IMR-90 (cell line): ENCODE results near the gene RPUSD1. TPM values are rescaled to one million over a fixed set of nuclear protein-coding genes. Genes with fewer than 3 reads are reported as not detected.

Source experiments
- ATAC-seq: fragments of 200-7000 bp; cut with Tn5 transposase; 2 replicates; pipeline ENCODE4 v1.9.1; 2020; ENCODE audit warnings: low read depth, mild to moderate bottlenecking, moderate library complexity
- BruUV-seq: library from RNA; stranded (reverse); fragments of 400-500 nt; replicated peaks from 2 replicates; lab custom pipeline; 2021; lab: Mats Ljungman, UMichigan
- CTCF ChIA-PET: fragments of 300-600 bp; formaldehyde crosslinking; extraction: SDS; loops from one replicate; lab custom pipeline; 2021; ENCODE audit warnings: antibody characterized with exemption; lab: Yijun Ruan, JAX
- POLR2A ChIA-PET: fragments of 300-600 bp; sonication (Branson Sonifier 250); formaldehyde crosslinking; loops from one replicate; lab custom pipeline; 2022; ENCODE audit warnings: antibody characterized with exemption; ENCODE audit not compliant: unreplicated experiment; lab: Charles Lee
- DNase-seq: peaks from one replicate; pipeline ENCODE4 v3.0.0; 2013
- H2AFZ ChIP-seq: replicated peaks from 2 replicates; pipeline ENCODE3; 2013; ENCODE audit warnings: low read length, mild to moderate bottlenecking; ENCODE audit not compliant: poor library complexity
- H2AK5ac ChIP-seq: 2 replicates; pipeline ENCODE4 v1.6.1; 2013; ENCODE audit warnings: low read depth, low read length, inconsistent platforms
- H2AK9ac ChIP-seq: replicated peaks from 2 replicates; pipeline ENCODE3; 2013; ENCODE audit warnings: mild to moderate bottlenecking, low read depth, low read length, moderate library complexity; ENCODE audit not compliant: poor library complexity
- H2BK120ac ChIP-seq: 2 replicates; pipeline ENCODE4 v1.6.1; 2013; ENCODE audit warnings: low read depth, low read length, inconsistent platforms
- H2BK15ac ChIP-seq: 3 replicates; pipeline ENCODE4 v1.6.1; 2013; ENCODE audit warnings: low read depth, low read length, inconsistent platforms
- H2BK20ac ChIP-seq: 2 replicates; pipeline ENCODE4 v1.6.1; 2013; ENCODE audit warnings: low read depth, mild to moderate bottlenecking, inconsistent platforms, low read length, moderate library complexity
- H2BK5ac ChIP-seq: 2 replicates; pipeline ENCODE4 v1.6.1; 2013; ENCODE audit warnings: mild to moderate bottlenecking, low read depth, low read length, inconsistent platforms; ENCODE audit not compliant: poor library complexity, severe bottlenecking
- H3K14ac ChIP-seq: replicated peaks from 2 replicates; pipeline ENCODE4 v1.6.1; 2013; ENCODE audit warnings: low read depth, low read length, inconsistent platforms
- H3K18ac ChIP-seq: 2 replicates; pipeline ENCODE4 v1.6.1; 2013; ENCODE audit warnings: low read depth, low read length, control low read depth
- H3K23ac ChIP-seq: 2 replicates; pipeline ENCODE4 v1.6.1; 2013; ENCODE audit warnings: low read depth, low read length, inconsistent platforms
- H3K27ac ChIP-seq: 2 replicates; pipeline ENCODE4 v1.5.1; 2013; ENCODE audit warnings: mild to moderate bottlenecking, control low read depth, low read length; ENCODE audit not compliant: insufficient read depth
- H3K27me3 ChIP-seq: 2 replicates; pipeline ENCODE4 v1.6.1; 2013; ENCODE audit warnings: low read length; ENCODE audit not compliant: control insufficient read depth, insufficient read depth
- H3K36me3 ChIP-seq: 2 replicates; pipeline ENCODE4 v1.6.1; 2013; ENCODE audit warnings: low read length, mixed read lengths; ENCODE audit not compliant: control insufficient read depth, insufficient read depth
- H3K4ac ChIP-seq: 2 replicates; pipeline ENCODE4 v1.6.1; 2013; ENCODE audit warnings: low read depth, low read length, inconsistent platforms
- H3K4me1 ChIP-seq: 2 replicates; pipeline ENCODE4 v1.6.1; 2013; ENCODE audit warnings: low read length, mixed read lengths; ENCODE audit not compliant: control insufficient read depth, insufficient read depth
- H3K4me2 ChIP-seq: 2 replicates; pipeline ENCODE4 v1.6.1; 2013; ENCODE audit warnings: low read depth, mild to moderate bottlenecking, control low read depth, low read length, moderate library complexity
- H3K4me3 ChIP-seq: 2 replicates; pipeline ENCODE4 v1.5.1; 2013; ENCODE audit warnings: low read depth, mild to moderate bottlenecking, control low read depth, low read length, moderate library complexity; ENCODE audit not compliant: insufficient read depth
- H3K56ac ChIP-seq: 2 replicates; pipeline ENCODE4 v1.6.1; 2013; ENCODE audit warnings: low read length, inconsistent platforms; ENCODE audit not compliant: insufficient read depth; ENCODE audit errors: extremely low read depth
- H3K79me1 ChIP-seq, 2 experiments: 2 replicates each; pipeline ENCODE4 v1.6.1; 2013; ENCODE audit warnings: low read length in 2 of 2, inconsistent platforms in 1 of 2, low read depth in 1 of 2
- H3K9ac ChIP-seq: 2 replicates; pipeline ENCODE4 v1.6.1; 2013; ENCODE audit warnings: low read depth, low read length, control low read depth
- H3K9me1 ChIP-seq: 2 replicates; pipeline ENCODE4 v1.6.1; 2013; ENCODE audit warnings: low read length, inconsistent platforms; ENCODE audit not compliant: insufficient read depth
- H3K9me3 ChIP-seq: 2 replicates; pipeline ENCODE4 v1.6.1; 2013; ENCODE audit warnings: low read length; ENCODE audit not compliant: control insufficient read depth, insufficient read depth
- H4K20me1 ChIP-seq: 2 replicates; pipeline ENCODE4 v1.6.1; 2013; ENCODE audit warnings: low read length, inconsistent platforms; ENCODE audit not compliant: insufficient read depth
- H4K5ac ChIP-seq: 2 replicates; pipeline ENCODE4 v1.6.1; 2013; ENCODE audit warnings: mild to moderate bottlenecking, low read depth, low read length, control low read depth
- H4K8ac ChIP-seq, 2 experiments: 2 replicates each; pipeline ENCODE4 v1.6.1; 2013; ENCODE audit warnings: low read depth in 2 of 2, low read length in 2 of 2, control low read depth in 1 of 2, inconsistent platforms in 1 of 2
- H4K91ac ChIP-seq: 2 replicates; pipeline ENCODE4 v1.6.1; 2013; ENCODE audit warnings: low read depth, low read length, inconsistent platforms; ENCODE audit not compliant: insufficient read depth
- BHLHE40 ChIP-seq: fragments of 150-350 bp; IDR thresholded peaks from 2 replicates; pipeline ENCODE4 v1.6.1; 2016; ENCODE audit warnings: mild to moderate bottlenecking, low read depth, low read length
- CHD1 ChIP-seq: IDR thresholded peaks from 2 replicates; pipeline ENCODE4 v1.6.1; 2012; ENCODE audit warnings: low read depth, low read length, improper control_type of control experiment
- CTCF ChIP-seq: conservative IDR thresholded peaks from 2 replicates; pipeline ENCODE4 v1.5.1; 2012; ENCODE audit warnings: mild to moderate bottlenecking, low read depth, low read length, improper control_type of control experiment
- ELK1 ChIP-seq: fragments of 150-350 bp; IDR thresholded peaks from 2 replicates; pipeline ENCODE4 v1.6.1; 2016; ENCODE audit warnings: low read depth, mild to moderate bottlenecking, low read length, moderate library complexity, borderline replicate concordance
- FOS ChIP-seq: fragments of 150-350 bp; IDR thresholded peaks from 2 replicates; pipeline ENCODE4 v1.6.1; 2016; ENCODE audit warnings: low read depth, low read length
- MAFK ChIP-seq: IDR thresholded peaks from 2 replicates; pipeline ENCODE4 v1.6.1; 2012; ENCODE audit warnings: low read depth, low read length, improper control_type of control experiment
- MAZ ChIP-seq: IDR thresholded peaks from 2 replicates; pipeline ENCODE4 v1.6.1; 2012; ENCODE audit warnings: low read depth, mild to moderate bottlenecking, low read length, improper control_type of control experiment, moderate library complexity, borderline replicate concordance
- MXI1 ChIP-seq: IDR thresholded peaks from 2 replicates; pipeline ENCODE4 v1.6.1; 2012; ENCODE audit warnings: low read depth, mild to moderate bottlenecking, low read length, moderate library complexity, borderline replicate concordance
- POLR2A ChIP-seq: IDR thresholded peaks from 2 replicates; pipeline ENCODE4 v1.6.1; 2012; ENCODE audit warnings: mild to moderate bottlenecking, low read depth, low read length
- RAD21 ChIP-seq: IDR thresholded peaks from 2 replicates; pipeline ENCODE4 v1.6.1; 2012; ENCODE audit warnings: low read length, improper control_type of control experiment
- RCOR1 ChIP-seq: IDR thresholded peaks from 2 replicates; pipeline ENCODE4 v1.6.1; 2012; ENCODE audit warnings: mild to moderate bottlenecking, low read length, improper control_type of control experiment; ENCODE audit not compliant: insufficient replicate concordance
- RFX5 ChIP-seq: IDR thresholded peaks from 2 replicates; pipeline ENCODE4 v1.8.0; 2012; ENCODE audit warnings: low read depth, mild to moderate bottlenecking, low read length, moderate library complexity
- SMC3 ChIP-seq: fragments of 150-350 bp; IDR thresholded peaks from 2 replicates; pipeline ENCODE4 v1.6.1; 2016; ENCODE audit warnings: low read depth, mild to moderate bottlenecking, antibody characterized with exemption, low read length, moderate library complexity
- WGBS, 2 experiments: methylation state at CpG; one replicate each; pipeline versions ENCODE4 v1.1.5 to v1.1.7; 2013; ENCODE audit warnings: missing lambda C conversion rate in 2 of 2; ENCODE audit not compliant: insufficient read length in 1 of 2; ENCODE audit errors: extremely low coverage in 2 of 2; 5-methylcytosine and 5-hydroxymethylcytosine counted together
- dilution Hi-C: fragments of 300-500 bp; cut with HindIII; formaldehyde crosslinking; loops from one replicate; pipeline ENCODE4 v1.14.3; 2018; ENCODE audit warnings: low sequenced_read_pairs; ENCODE audit not compliant: unreplicated experiment
- in situ Hi-C: fragments of 300-500 bp; cut with MboI; formaldehyde crosslinking; loops from 3 replicates; pipeline ENCODE4 v1.14.3; 2019; ENCODE audit warnings: low sequenced_read_pairs, inconsistent platforms, mixed read lengths
- intact Hi-C: fragments of 100-400 bp; cut with micrococcal nuclease; formaldehyde crosslinking; loops from 2 replicates; pipeline ENCODE4 v1.10.0; 2022
- polyA plus RNA-seq, 3 experiments: library from polyadenylated mRNA; depleted of rRNA; stranded (reverse); fragments of >200 nt; gene quantifications; 2 replicates each; pipeline ENCODE4 v1.2.3, GENCODE V29; 2012; ENCODE audit warnings: low replicate concordance in 1 of 3
- total RNA-seq: library from RNA; depleted of rRNA; stranded (reverse); fragments of >200 nt; gene quantifications from 2 replicates; pipeline ENCODE4 v1.2.3, GENCODE V29; 2012

Gene RPUSD1
- total and polyA plus RNA-seq, 2 of the 4 experiments (the other 2 are of a cell fraction): 13.1 to 32.3 TPM

GRCh38 chr16:817001-817906 lies 29.1 kb upstream of the RPUSD1 start:
- Histone ChIP-seq H3K14ac (no peak overlapping the region), H4K8ac (no peak overlapping the region), H2BK5ac (no peak overlapping the region), H3K9me3 (no peaks in the 10 kb centered on the region; the same call in none of the 2 replicates), H3K23ac (no peak overlapping the region), H3K4me2 (no peak overlapping the region), H3K27ac (no peak overlapping the region), H3K9ac (no peak overlapping the region), H3K56ac (no peak overlapping the region), H4K5ac (no peak overlapping the region), H4K91ac (no peak overlapping the region), H2BK20ac (no peak overlapping the region), H3K4me3 (no peak overlapping the region), H2AK5ac (no peak overlapping the region), H2AK9ac (no peak overlapping the region), H3K79me1 (no peaks in the 10 kb centered on the region), H3K27me3 (peaks cover 24% of the 10 kb centered on the region), H3K36me3 (no peaks in the 10 kb centered on the region), H2BK15ac (no peak overlapping the region), H3K4ac (no peak overlapping the region), H4K20me1 (no peaks in the 10 kb centered on the region), H3K18ac (no peak overlapping the region), H2AFZ (no peak overlapping the region), H3K9me1 (no peaks in the 10 kb centered on the region), H3K4me1 (peaks cover 2% of the 10 kb centered on the region; the same call in 1 of the 2 replicates), H2BK120ac (no peak overlapping the region)
- dilution Hi-C loops (no loop called here), intact Hi-C loops (no loop called here), in situ Hi-C loops (loop anchor here (25.0 kb wide), 1 partner anchor 395 kb away; no protein-coding TSS in a partner anchor)
- POLR2A ChIA-PET: no interaction called here
- DNase-seq (no peak), ATAC-seq (no peak)
- CTCF ChIA-PET: no interaction called here
- no TSS peak for BruUV-seq
- no peak for TF ChIP-seq CHD1
- no peak for TF ChIP-seq FOS
- TF ChIP-seq CTCF: no peak
- no peak for TF ChIP-seq POLR2A
- TF ChIP-seq BHLHE40: no peak
- TF ChIP-seq ELK1: no peak
- no peak for TF ChIP-seq RFX5
- TF ChIP-seq RCOR1: no peak
- no peak for TF ChIP-seq MAZ
- no peak for TF ChIP-seq MXI1
- TF ChIP-seq RAD21: no peak
- TF ChIP-seq SMC3: no peak
- no peak for TF ChIP-seq MAFK
- 56% methylated on average over 25 of the region's 71 CpGs; no CpG with 5 or more reads in 1 of the 2 experiments for WGBS, 2 experiments
